ENCODE data around the gene S100P. TPM values are rescaled to one million over a fixed set of nuclear protein-coding genes. Genes with fewer than 3 reads are reported as not detected.

The S100P gene
- total RNA-seq, 4 donors from 2014 or later: not detected

GRCh38 chr4:6709230-6710114 lies 15.8 kb downstream of the S100P start, which contains the start of gene MRFAP1L1:
MRFAP1L1 (minus strand) TSS chr4:6709865; CDS start chr4:6709629, 236 bp downstream.
- H3K36me3 ChIP-seq: peaks cover 0 to 12% (median 0%) of the 10 kb centered on the region in 3 donors
- H3K9me3 ChIP-seq: no peaks in the 10 kb centered on the region
- no peaks in the 10 kb centered on the region for H3K27me3 ChIP-seq
- peak; percentile 36 to 95 for TF ChIP-seq EP300 (IDR thresholded peaks at IDR 0.05)
- peak in 1 of 2 donors; percentile 30 for TF ChIP-seq POLR2A (IDR thresholded peaks at IDR 0.05)
- TF ChIP-seq CTCF (IDR thresholded peaks at IDR 0.05): peak in 1 of 5 experiments; percentile 15
- H3K27ac ChIP-seq: peak within 1 kb of the TSS; percentile 76 to 91 (median 82)
- H3K4me1 ChIP-seq: peaks cover 0 to 47% (median 17%) of the 10 kb centered on the region in 4 donors
- peak within 1 kb of the TSS; percentile 77 to 88 (median 82) for H3K4me3 ChIP-seq
- DNase-seq (ENCODE audit: low spot score in 2 of 2): peak; percentile 96 to 97
- WGBS, 2 donors: 1% methylated on average over 72 of the region's 72 CpGs

- WGBS, 2 donors: 8 to 9% methylated on average over 6 of the region's 6 CpGs
- no peaks in the 10 kb centered on the region for H3K27me3 ChIP-seq
- no peak for DNase-seq (ENCODE audit: low spot score in 2 of 2)
- H3K36me3 ChIP-seq: peaks cover 0 to 12% (median 0%) of the 10 kb centered on the region in 3 donors
- TF ChIP-seq CTCF (IDR thresholded peaks at IDR 0.05): no peak
- no peak for TF ChIP-seq POLR2A (IDR thresholded peaks at IDR 0.05)
- TF ChIP-seq EP300 (IDR thresholded peaks at IDR 0.05): no peak
- H3K4me3 ChIP-seq: peak overlapping the region; percentile 77 to 88 (median 82)
- H3K27ac ChIP-seq: peak overlapping the region in 3 of 4 donors; percentile 80 to 91 (median 85)
- H3K4me1 ChIP-seq: peaks cover 0 to 50% (median 20%) of the 10 kb centered on the region in 4 donors
- H3K9me3 ChIP-seq: no peaks in the 10 kb centered on the region
These were observed 16.6 kb downstream of the S100P start for GRCh38 chr4:6710282-6710681.

- no peak for DNase-seq (ENCODE audit: low spot score in 2 of 2)
- TF ChIP-seq EP300 (IDR thresholded peaks at IDR 0.05): no peak
- H3K9me3 ChIP-seq: no peaks in the 10 kb centered on the region
- H3K4me3 ChIP-seq: no peak overlapping the region
- peaks cover 0 to 48% (median 24%) of the 10 kb centered on the region in 4 donors for H3K4me1 ChIP-seq
- H3K36me3 ChIP-seq: peaks cover 0 to 12% (median 0%) of the 10 kb centered on the region in 3 donors
- H3K27me3 ChIP-seq: no peaks in the 10 kb centered on the region
- 74 to 80% methylated on average over 2 of the region's 2 CpGs for WGBS, 2 donors
- no peak overlapping the region for H3K27ac ChIP-seq
These were observed 17.3 kb downstream of the S100P start for GRCh38 chr4:6710996-6711395.

GRCh38 chr4:6714954-6715353 lies 21.3 kb downstream of the S100P start:
- Histone ChIP-seq H3K4me1 (peaks cover 0 to 38% (median 21%) of the 10 kb centered on the region in 4 donors), H3K4me3 (no peak overlapping the region), H3K9me3 (no peaks in the 10 kb centered on the region), H3K27ac (peak overlapping the region in 1 of 4 donors; percentile 96), H3K27me3 (no peaks in the 10 kb centered on the region), H3K36me3 (peaks cover 0 to 10% (median 0%) of the 10 kb centered on the region in 3 donors)
- no peak for DNase-seq (ENCODE audit: low spot score in 2 of 2)
- 65 to 93% methylated on average over 1 of the region's 1 CpG for WGBS, 2 donors
- no peak for TF ChIP-seq EP300 (IDR thresholded peaks at IDR 0.05)
- TF ChIP-seq POLR2A (IDR thresholded peaks at IDR 0.05): no peak
- no peak for TF ChIP-seq CTCF (IDR thresholded peaks at IDR 0.05)

- H3K4me3 ChIP-seq: peak overlapping the region; percentile 76 to 82 (median 78)
- no peak for TF ChIP-seq POLR2A (IDR thresholded peaks at IDR 0.05)
- no peak for TF ChIP-seq CTCF (IDR thresholded peaks at IDR 0.05)
- no peak for TF ChIP-seq EP300 (IDR thresholded peaks at IDR 0.05)
- H3K4me1 ChIP-seq: peaks cover 0 to 38% (median 25%) of the 10 kb centered on the region in 4 donors
- 9 to 12% methylated on average over 9 of the region's 9 CpGs for WGBS, 2 donors
- peak overlapping the region in 3 of 4 donors; percentile 91 to 96 (median 93) for H3K27ac ChIP-seq
- no peaks in the 10 kb centered on the region for H3K9me3 ChIP-seq
- peaks cover 0 to 10% (median 0%) of the 10 kb centered on the region in 3 donors for H3K36me3 ChIP-seq
- no peaks in the 10 kb centered on the region for H3K27me3 ChIP-seq
- DNase-seq (ENCODE audit: low spot score in 2 of 2): no peak
These were observed 22.0 kb downstream of the S100P start for GRCh38 chr4:6715704-6716017.

All from tibial nerve (tissue), 4 donors.